ENCODE measurements around the gene SMIM14.
"Not testable (repeated sequence)": the region's sequence is repeated elsewhere in the genome, so short reads cannot be mapped to it uniquely, and the experiment has no call there.

The SMIM14 gene

GRCh38 chr4:39638354-39639239 is at the start of gene SMIM14:
SMIM14 (minus strand) TSS chr4:39638865; CDS start chr4:39605145, 33,720 bp downstream.
- peak; percentile 100 for DNase-seq

- DNase-seq, result no peak
These were observed 48.3 kb upstream of the SMIM14 start for GRCh38 chr4:39687014-39687413.

GRCh38 chr4:39685990-39686389 is 47.3 kb upstream of the SMIM14 start:
- DNase-seq, result no peak

GRCh38 chr4:39682138-39682537 is 43.5 kb upstream of the SMIM14 start:
- peak; percentile 51 to 80 (median 77) for DNase-seq

- not testable (repeated sequence) for DNase-seq
These were observed 42.3 kb upstream of the SMIM14 start for GRCh38 chr4:39681003-39681402.

- DNase-seq, result not testable (repeated sequence)
These were observed 37.0 kb upstream of the SMIM14 start for GRCh38 chr4:39675681-39676080.

GRCh38 chr4:39670296-39670695 is 31.6 kb upstream of the SMIM14 start:
- DNase-seq, result not testable (repeated sequence)

- no peak for DNase-seq
These were observed 30.2 kb upstream of the SMIM14 start for GRCh38 chr4:39668887-39669286.

- no peak for DNase-seq
These were observed 29.0 kb upstream of the SMIM14 start for GRCh38 chr4:39667706-39668105.

GRCh38 chr4:39664828-39665731 is 26.4 kb upstream of the SMIM14 start:
- DNase-seq, result peak in 1 of 3 donors; percentile 28

GRCh38 chr4:39662683-39663082 is 24.0 kb upstream of the SMIM14 start:
- no peak for DNase-seq

GRCh38 chr4:39660757-39661156 is 22.1 kb upstream of the SMIM14 start:
- DNase-seq, result no peak

- DNase-seq, result peak; percentile 18 to 61 (median 42)
These were observed 21.4 kb upstream of the SMIM14 start for GRCh38 chr4:39660045-39660444.

- peak in 2 of 3 donors; percentile 21 to 39 for DNase-seq
These were observed 20.1 kb upstream of the SMIM14 start for GRCh38 chr4:39658756-39659155.

GRCh38 chr4:39657465-39657864 is 18.8 kb upstream of the SMIM14 start:
- DNase-seq, result peak in 1 of 3 donors; percentile 20

- not testable (repeated sequence) for DNase-seq
These were observed 18.0 kb upstream of the SMIM14 start for GRCh38 chr4:39656638-39657037.

GRCh38 chr4:39655876-39656275 is 17.2 kb upstream of the SMIM14 start:
- DNase-seq, result no peak

- no peak for DNase-seq
These were observed 16.5 kb upstream of the SMIM14 start for GRCh38 chr4:39655211-39655610.

- DNase-seq, result not testable (repeated sequence)
These were observed 12.9 kb upstream of the SMIM14 start for GRCh38 chr4:39651586-39651985.

GRCh38 chr4:39649639-39650265 is 11.1 kb upstream of the SMIM14 start:
- no peak for DNase-seq

- no peak for DNase-seq
These were observed 10.3 kb upstream of the SMIM14 start for GRCh38 chr4:39648827-39649558.

- no peak for DNase-seq
These were observed 9.5 kb upstream of the SMIM14 start for GRCh38 chr4:39648213-39648612.

All from suppressor macrophage treated with lipopolysaccharide for 1 hour (primary cell).